ENCODE data around the gene ZNF445. TPM values are rescaled to one million over a fixed set of nuclear protein-coding genes. Genes with fewer than 3 reads are reported as not detected.
"Not testable (repeated sequence)": the region's sequence is repeated elsewhere in the genome, so short reads cannot be mapped to it uniquely, and the experiment has no call there.

ZNF445 gene
- total RNA-seq, 4 donors from 2014 or later = 5.4 to 17.3 (median 10.5) TPM

GRCh38 chr3:44467241-44467640, 10.2 kb downstream of the ZNF445 start:
- H3K27ac ChIP-seq = no peak overlapping the region
- no peak for DNase-seq
- no peaks in the 10 kb centered on the region for H3K27me3 ChIP-seq
- TF ChIP-seq POLR2A (IDR thresholded peaks at IDR 0.05) = no peak
- TF ChIP-seq, protein P1, sequence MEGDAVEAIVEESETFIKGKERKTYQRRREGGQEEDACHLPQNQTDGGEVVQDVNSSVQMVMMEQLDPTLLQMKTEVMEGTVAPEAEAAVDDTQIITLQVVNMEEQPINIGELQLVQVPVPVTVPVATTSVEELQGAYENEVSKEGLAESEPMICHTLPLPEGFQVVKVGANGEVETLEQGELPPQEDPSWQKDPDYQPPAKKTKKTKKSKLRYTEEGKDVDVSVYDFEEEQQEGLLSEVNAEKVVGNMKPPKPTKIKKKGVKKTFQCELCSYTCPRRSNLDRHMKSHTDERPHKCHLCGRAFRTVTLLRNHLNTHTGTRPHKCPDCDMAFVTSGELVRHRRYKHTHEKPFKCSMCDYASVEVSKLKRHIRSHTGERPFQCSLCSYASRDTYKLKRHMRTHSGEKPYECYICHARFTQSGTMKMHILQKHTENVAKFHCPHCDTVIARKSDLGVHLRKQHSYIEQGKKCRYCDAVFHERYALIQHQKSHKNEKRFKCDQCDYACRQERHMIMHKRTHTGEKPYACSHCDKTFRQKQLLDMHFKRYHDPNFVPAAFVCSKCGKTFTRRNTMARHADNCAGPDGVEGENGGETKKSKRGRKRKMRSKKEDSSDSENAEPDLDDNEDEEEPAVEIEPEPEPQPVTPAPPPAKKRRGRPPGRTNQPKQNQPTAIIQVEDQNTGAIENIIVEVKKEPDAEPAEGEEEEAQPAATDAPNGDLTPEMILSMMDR (IDR thresholded peaks at IDR 0.05) = no peak
- no peak overlapping the region for H3K4me3 ChIP-seq
- H3K4me1 ChIP-seq = no peaks in the 10 kb centered on the region
- peaks cover 0 to 22% (median 0%) of the 10 kb centered on the region in 3 donors for H3K36me3 ChIP-seq
- no peaks in the 10 kb centered on the region for H3K9me3 ChIP-seq

- not testable (repeated sequence) for H3K27ac ChIP-seq, H3K4me3 ChIP-seq, DNase-seq, H3K9me3 ChIP-seq, H3K27me3 ChIP-seq, H3K4me1 ChIP-seq
- H3K36me3 ChIP-seq = peaks cover 0 to 35% (median 0%) of the 10 kb centered on the region in 3 donors
Measured at GRCh38 chr3:44464920-44465319, 12.6 kb downstream of the ZNF445 start.

DNA sequence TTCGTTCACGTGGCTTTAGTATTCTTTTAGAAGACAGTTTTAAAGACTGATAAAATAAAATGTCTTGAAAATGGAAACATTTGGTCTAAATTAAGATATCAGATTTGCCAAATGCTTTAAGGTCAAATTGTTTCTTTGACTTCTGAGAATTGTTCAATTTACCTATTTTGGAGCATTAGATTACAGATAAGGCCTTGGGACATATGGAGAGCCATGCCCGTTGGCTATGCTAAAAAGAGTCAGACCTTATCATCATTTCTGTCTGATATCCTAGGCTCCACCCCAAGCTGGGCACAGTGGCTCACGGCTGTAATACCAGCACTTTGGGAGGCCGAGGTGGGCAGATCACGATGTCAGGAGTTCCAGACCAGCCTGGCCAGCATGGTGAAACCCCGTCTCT, 13.0 kb downstream of the ZNF445 start:
- no peak for TF ChIP-seq POLR2A (IDR thresholded peaks at IDR 0.05)
- TF ChIP-seq, protein P1 (IDR thresholded peaks at IDR 0.05) = no peak
- Histone ChIP-seq H3K4me3 (no peak overlapping the region), H3K27ac (no peak overlapping the region), H3K27me3 (no peaks in the 10 kb centered on the region), H3K36me3 (peaks cover 0 to 35% (median 0%) of the 10 kb centered on the region in 3 donors), H3K4me1 (no peaks in the 10 kb centered on the region), H3K9me3 (peaks cover 0 to 10% (median 3%) of the 10 kb centered on the region in 4 donors)
- no peak for DNase-seq

GRCh38 chr3:44460050-44460449, 17.4 kb downstream of the ZNF445 start:
- not testable (repeated sequence) for H3K27me3 ChIP-seq, DNase-seq, H3K9me3 ChIP-seq, H3K27ac ChIP-seq, H3K4me1 ChIP-seq, H3K4me3 ChIP-seq
- peaks cover 0 to 55% (median 0%) of the 10 kb centered on the region in 3 donors for H3K36me3 ChIP-seq

DNA sequence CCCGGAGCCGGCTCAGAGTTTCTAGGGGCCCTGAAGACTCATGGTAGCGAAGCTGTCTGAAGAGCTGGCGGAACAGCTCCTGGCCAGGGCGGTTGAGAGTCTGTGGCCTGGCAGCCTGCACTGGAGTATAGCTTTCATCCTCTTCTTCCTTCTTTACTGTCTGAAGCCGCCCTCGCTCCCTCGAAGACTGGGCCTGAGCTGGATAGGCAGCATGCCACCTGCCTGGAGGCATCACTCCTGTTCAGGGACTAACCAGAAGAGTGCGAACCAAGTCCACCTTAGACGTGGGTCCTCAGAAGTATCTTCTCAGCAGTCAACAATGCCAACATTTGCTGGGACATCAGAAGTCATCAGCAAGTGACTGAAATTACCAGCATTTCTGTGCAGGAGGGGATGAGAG, 22.2 kb downstream of the ZNF445 start:
- TF ChIP-seq POLR2A (IDR thresholded peaks at IDR 0.05) = no peak
- TF ChIP-seq, protein P1 (IDR thresholded peaks at IDR 0.05) = no peak
- Histone ChIP-seq H3K36me3 (peaks cover 0 to 68% (median 0%) of the 10 kb centered on the region in 3 donors), H3K9me3 (no peaks in the 10 kb centered on the region)

DNA sequence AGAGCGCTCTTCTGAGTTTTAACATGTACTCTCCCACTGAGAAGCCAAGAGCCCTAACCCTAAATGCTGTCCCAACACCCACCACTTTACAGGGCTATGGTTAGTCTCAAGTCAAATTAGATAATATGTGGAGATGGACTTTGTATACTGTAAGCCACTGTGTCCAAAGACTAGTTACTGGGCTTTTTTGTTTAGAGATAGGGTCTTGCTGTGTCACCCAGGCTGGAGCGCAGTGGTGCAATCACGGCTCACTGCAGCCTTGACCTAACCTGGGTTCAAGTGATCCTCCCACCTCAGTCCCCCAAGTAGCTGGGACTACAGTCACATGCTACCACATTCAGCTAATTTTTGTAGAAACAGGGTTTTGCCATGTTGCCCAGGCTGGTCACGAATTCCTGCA, 23.2 kb downstream of the ZNF445 start:
- H3K27me3 ChIP-seq = no peaks in the 10 kb centered on the region
- no peaks in the 10 kb centered on the region for H3K4me1 ChIP-seq
- no peak overlapping the region for H3K4me3 ChIP-seq
- peaks cover 0 to 78% (median 0%) of the 10 kb centered on the region in 3 donors for H3K36me3 ChIP-seq
- no peak for TF ChIP-seq POLR2A (IDR thresholded peaks at IDR 0.05)
- TF ChIP-seq, protein P1 (IDR thresholded peaks at IDR 0.05) = no peak
- no peaks in the 10 kb centered on the region for H3K9me3 ChIP-seq
- DNase-seq = no peak
- no peak overlapping the region for H3K27ac ChIP-seq

More for the DNA sequence above, 22.2 kb downstream of the ZNF445 start:
- H3K27me3 ChIP-seq = no peaks in the 10 kb centered on the region
- H3K27ac ChIP-seq = no peak overlapping the region
- no peaks in the 10 kb centered on the region for H3K4me1 ChIP-seq
- DNase-seq = no peak
- H3K4me3 ChIP-seq = no peak overlapping the region

- peaks cover 0 to 88% (median 9%) of the 10 kb centered on the region in 3 donors for H3K36me3 ChIP-seq
- H3K4me1 ChIP-seq = no peaks in the 10 kb centered on the region
- H3K27ac ChIP-seq = no peak overlapping the region
- DNase-seq = no peak
- H3K27me3 ChIP-seq = no peaks in the 10 kb centered on the region
- no peak for TF ChIP-seq POLR2A (IDR thresholded peaks at IDR 0.05)
- TF ChIP-seq, protein P1 (IDR thresholded peaks at IDR 0.05) = no peak
- no peak overlapping the region for H3K4me3 ChIP-seq
- no peaks in the 10 kb centered on the region for H3K9me3 ChIP-seq
Measured at GRCh38 chr3:44451441-44451840, 26.0 kb downstream of the ZNF445 start.

Measured in Peyer's patch (tissue), 4 donors.